Mammary epithelial cell (primary cell): ENCODE results near the gene PCBP2.

Source experiments
- EZH2 ChIP-seq: IDR thresholded peaks from 2 replicates; pipeline ENCODE4 v1.6.1; 2012; ENCODE audit warnings: low read length, inconsistent platforms, borderline replicate concordance
- TF ChIP-seq, protein P1 (sequence below), 2 donors: IDR thresholded peaks in 1 of 2; conservative IDR thresholded peaks in 1 of 2; 2 replicates each; pipeline ENCODE4 v1.5.1; 2011 to 2012; ENCODE audit warnings: inconsistent platforms in 2 of 2, low read length in 2 of 2, mild to moderate bottlenecking in 2 of 2, control low read depth in 1 of 2, low read depth in 1 of 2; ENCODE audit not compliant: insufficient read depth in 1 of 2; ENCODE audit errors: extremely low read depth in 1 of 2

GRCh38 chr12:53462935-53463334, 11.0 kb downstream of the PCBP2 start:
- TF ChIP-seq, protein P1, sequence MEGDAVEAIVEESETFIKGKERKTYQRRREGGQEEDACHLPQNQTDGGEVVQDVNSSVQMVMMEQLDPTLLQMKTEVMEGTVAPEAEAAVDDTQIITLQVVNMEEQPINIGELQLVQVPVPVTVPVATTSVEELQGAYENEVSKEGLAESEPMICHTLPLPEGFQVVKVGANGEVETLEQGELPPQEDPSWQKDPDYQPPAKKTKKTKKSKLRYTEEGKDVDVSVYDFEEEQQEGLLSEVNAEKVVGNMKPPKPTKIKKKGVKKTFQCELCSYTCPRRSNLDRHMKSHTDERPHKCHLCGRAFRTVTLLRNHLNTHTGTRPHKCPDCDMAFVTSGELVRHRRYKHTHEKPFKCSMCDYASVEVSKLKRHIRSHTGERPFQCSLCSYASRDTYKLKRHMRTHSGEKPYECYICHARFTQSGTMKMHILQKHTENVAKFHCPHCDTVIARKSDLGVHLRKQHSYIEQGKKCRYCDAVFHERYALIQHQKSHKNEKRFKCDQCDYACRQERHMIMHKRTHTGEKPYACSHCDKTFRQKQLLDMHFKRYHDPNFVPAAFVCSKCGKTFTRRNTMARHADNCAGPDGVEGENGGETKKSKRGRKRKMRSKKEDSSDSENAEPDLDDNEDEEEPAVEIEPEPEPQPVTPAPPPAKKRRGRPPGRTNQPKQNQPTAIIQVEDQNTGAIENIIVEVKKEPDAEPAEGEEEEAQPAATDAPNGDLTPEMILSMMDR (conservative IDR thresholded peaks at IDR 0.05 in 1 of 2, IDR thresholded peaks at IDR 0.05 in 1 of 2; ENCODE audit: extremely low read depth in 1 of 2, insufficient read depth in 1 of 2, low read depth in 1 of 2, low read length in 2 of 2), result no peak
- no peak for TF ChIP-seq EZH2
